Cardiac fibroblast (primary cell): ENCODE results near the gene PGGHG.

ENCODE experiments used
- DNase-seq, 2 donors: peaks; one replicate each; pipeline versions ENCODE4 v3.0.0 to v3.0.0-alpha.2; 2010; ENCODE audit warnings: low read depth in 2 of 2
- H3K4me3 ChIP-seq, 2 donors: replicated peaks in 1 of 2; 1 replicate in 1 of 2; 2 replicates in 1 of 2; pipeline ENCODE4 v1.5.1; 2011; ENCODE audit warnings: low read depth in 2 of 2, low read length in 2 of 2, mild to moderate bottlenecking in 2 of 2, moderate library complexity in 1 of 2
- CTCF ChIP-seq: IDR thresholded peaks from one replicate; pipeline ENCODE4 v1.5.1; 2011; ENCODE audit warnings: low read depth, mild to moderate bottlenecking, low read length, inconsistent platforms

The PGGHG gene

DNA sequence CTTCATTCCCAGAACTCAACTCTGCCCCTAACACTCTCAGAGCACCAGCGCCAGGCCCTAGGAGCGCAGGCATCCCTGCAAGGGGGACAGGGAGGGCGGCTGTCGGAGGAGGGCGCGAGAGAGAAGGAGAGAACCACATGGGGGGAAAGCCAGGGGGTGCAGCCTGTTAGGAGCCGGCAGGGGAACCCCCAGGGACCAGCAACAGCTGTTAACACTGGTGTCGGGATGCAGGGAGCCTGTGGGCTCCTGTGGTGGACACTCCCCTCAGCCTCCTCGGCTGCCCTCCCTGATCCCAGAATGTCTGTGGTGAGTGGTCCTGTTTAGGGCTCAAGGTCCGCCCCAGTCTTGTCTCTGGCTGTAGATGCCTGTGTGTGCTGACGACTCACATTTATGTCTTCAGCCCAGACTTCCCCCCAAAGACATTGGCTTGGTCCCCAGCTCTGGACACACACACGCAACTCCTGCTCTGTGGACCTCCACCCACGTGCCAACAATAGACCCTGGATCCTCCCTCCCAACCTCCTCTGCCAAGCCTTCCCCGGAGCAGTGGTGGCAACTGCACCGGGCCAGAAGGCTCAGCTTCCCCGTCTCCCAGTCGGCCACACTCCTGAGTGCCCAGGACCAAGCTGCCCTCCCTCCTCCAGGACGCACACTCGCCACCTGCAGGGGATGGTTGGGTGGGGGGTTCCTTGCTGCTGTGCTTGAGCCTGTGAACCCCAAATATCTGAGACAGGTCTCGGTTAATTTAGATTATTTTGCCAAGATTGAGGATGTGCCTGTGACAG is 11.2 kb downstream of the PGGHG start:
- DNase-seq: peak in 1 of 2 donors; percentile 46
- H3K4me3 ChIP-seq: no peak overlapping the region
- TF ChIP-seq CTCF: peak; percentile 1

- TF ChIP-seq CTCF: no peak
- DNase-seq: no peak
- H3K4me3 ChIP-seq: no peak overlapping the region
These were observed 14.4 kb downstream of the PGGHG start for GRCh38 chr11:303363-303762.

GRCh38 chr11:304061-304506 is 15.2 kb downstream of the PGGHG start:
- no peak for TF ChIP-seq CTCF
- no peak overlapping the region for H3K4me3 ChIP-seq
- DNase-seq: no peak

- no peak overlapping the region for H3K4me3 ChIP-seq
- peak; percentile 83 to 93 for DNase-seq
- peak; percentile 76 for TF ChIP-seq CTCF
These were observed 16.3 kb downstream of the PGGHG start for GRCh38 chr11:304915-305843.

DNA sequence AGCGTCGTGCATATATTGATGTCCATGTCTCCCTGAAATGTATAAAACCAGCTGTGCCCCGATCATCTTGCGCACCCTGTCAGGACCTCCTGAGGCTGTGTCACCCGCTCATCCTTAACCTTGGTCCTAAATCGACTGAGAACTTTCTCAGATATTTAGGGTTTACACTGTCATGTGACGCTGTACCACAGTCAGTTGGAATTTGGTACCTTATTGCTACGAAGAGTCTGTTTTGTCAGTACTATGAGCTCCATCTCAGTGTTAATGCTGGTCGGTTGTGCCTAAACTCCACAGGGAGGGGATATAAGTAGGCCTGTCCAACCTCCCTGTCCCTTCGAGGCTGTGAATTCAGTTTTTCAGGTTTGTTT is 16.9 kb downstream of the PGGHG start:
- DNase-seq: no peak
- TF ChIP-seq CTCF: no peak
- no peak overlapping the region for H3K4me3 ChIP-seq

- no peak for TF ChIP-seq CTCF
- DNase-seq: no peak
- H3K4me3 ChIP-seq: no peak overlapping the region
These were observed 17.9 kb downstream of the PGGHG start for GRCh38 chr11:306645-307371.

- peak within 1 kb of the TSS; percentile 60 to 70 for H3K4me3 ChIP-seq
- DNase-seq: peak; percentile 86 to 95
These were observed 19.1 kb downstream of the PGGHG start, which contains the start of gene IFITM2 for GRCh38 chr11:307766-308708. IFITM2 (plus strand) TSS chr11:307816; CDS start chr11:308193, 377 bp downstream.

- peak in 1 of 2 donors; percentile 12 for DNase-seq
- peak overlapping the region; percentile 54 to 60 for H3K4me3 ChIP-seq
These were observed 20.1 kb downstream of the PGGHG start for GRCh38 chr11:308740-309665.
